AG20443 (cell line): ENCODE results near the gene CDKL5.
"Not testable (repeated sequence)": the region's sequence is repeated elsewhere in the genome, so short reads cannot be mapped to it uniquely, and the experiment has no call there.

Experiments used
- DNase-seq: peaks from one replicate; pipeline ENCODE4 v3.0.0; 2012; ENCODE audit warnings: low spot score, mixed read lengths

The CDKL5 gene

GRCh38 chrX:18425199-18426003, at the start of gene CDKL5:
Gene CDKL5 (plus strand): TSS chrX:18425608. CDS start chrX:18507097, 81,489 bp downstream.
- peak; percentile 90 for DNase-seq

GRCh38 chrX:18377796-18378195, 47.6 kb upstream of the CDKL5 start:
- peak; percentile 24 for DNase-seq

GRCh38 chrX:18389966-18390365, 35.4 kb upstream of the CDKL5 start:
- no peak for DNase-seq

- peak; percentile 33 for DNase-seq
These were observed 34.4 kb upstream of the CDKL5 start for GRCh38 chrX:18390941-18391538.

- no peak for DNase-seq
These were observed 30.9 kb upstream of the CDKL5 start for GRCh38 chrX:18394477-18394876.

- DNase-seq, result no peak
These were observed 23.6 kb upstream of the CDKL5 start for GRCh38 chrX:18401848-18402213.

- DNase-seq, result no peak
These were observed 18.7 kb upstream of the CDKL5 start for GRCh38 chrX:18406531-18407266.

GRCh38 chrX:18410038-18410437, 15.4 kb upstream of the CDKL5 start:
- DNase-seq, result no peak

GRCh38 chrX:18415386-18415785, 10.0 kb upstream of the CDKL5 start:
- DNase-seq, result no peak

- DNase-seq, result peak; percentile 41
These were observed 3.1 kb upstream of the CDKL5 start for GRCh38 chrX:18422325-18422724.

GRCh38 chrX:18422886-18423285, 2.5 kb upstream of the CDKL5 start:
- DNase-seq, result no peak

GRCh38 chrX:18424482-18425198, 768 bp upstream of the CDKL5 start:
- DNase-seq, result peak; percentile 8

GRCh38 chrX:18426004-18426320, 554 bp downstream of the CDKL5 start:
- DNase-seq, result peak; percentile 7

GRCh38 chrX:18428006-18428405, 2.6 kb downstream of the CDKL5 start:
- DNase-seq, result no peak

- not testable (repeated sequence) for DNase-seq
These were observed 7.9 kb downstream of the CDKL5 start for GRCh38 chrX:18433288-18433687.

GRCh38 chrX:18434896-18435295, 9.5 kb downstream of the CDKL5 start:
- no peak for DNase-seq

GRCh38 chrX:18436017-18436416, 10.6 kb downstream of the CDKL5 start:
- no peak for DNase-seq

- DNase-seq, result no peak
These were observed 15.4 kb downstream of the CDKL5 start for GRCh38 chrX:18440835-18441234.

- no peak for DNase-seq
These were observed 16.5 kb downstream of the CDKL5 start for GRCh38 chrX:18441780-18442367.

- DNase-seq, result no peak
These were observed 23.0 kb downstream of the CDKL5 start for GRCh38 chrX:18448416-18448815.

- DNase-seq, result no peak
These were observed 23.8 kb downstream of the CDKL5 start for GRCh38 chrX:18449236-18449635.

GRCh38 chrX:18455384-18455783, 30.0 kb downstream of the CDKL5 start:
- DNase-seq, result no peak
